Astrocyte of the cerebellum (primary cell): Measurements from ENCODE around the gene RCSD1.

Source experiments
- DNase-seq: peaks from one replicate; pipeline ENCODE4 v3.0.0-alpha.2; 2011; ENCODE audit warnings: low read depth
- H3K4me3 ChIP-seq: 2 replicates; pipeline ENCODE4 v1.5.1; 2011; ENCODE audit warnings: mild to moderate bottlenecking, low read depth, low read length, moderate library complexity
- CTCF ChIP-seq: IDR thresholded peaks from 2 replicates; pipeline ENCODE4 v1.5.1; 2012; ENCODE audit warnings: low read length, low read depth, moderate library complexity, mild to moderate bottlenecking; ENCODE audit errors: missing control alignments
- in situ Hi-C: cut with HindIII; loops from 2 replicates; pipeline ENCODE4 v1.10.0; 2017; ENCODE audit warnings: low sequenced_read_pairs

The RCSD1 gene

GRCh38 chr1:167625040-167625823 is 4.8 kb upstream of the RCSD1 start:
- in situ Hi-C loops, result loop anchor here (10.0 kb wide), 1 partner anchor 60 kb away; no protein-coding TSS in a partner anchor
- DNase-seq, result no peak
- TF ChIP-seq CTCF, result no peak

GRCh38 chr1:167627615-167627864 is 2.5 kb upstream of the RCSD1 start:
- no peak for DNase-seq
- H3K4me3 ChIP-seq, result no peak overlapping the region
- no peak for TF ChIP-seq CTCF
- in situ Hi-C loops, result loop anchor here (10.0 kb wide), 1 partner anchor 63 kb away; no protein-coding TSS in a partner anchor

More at GRCh38 chr1:167625040-167625823, 4.8 kb upstream of the RCSD1 start:
- no peak overlapping the region for H3K4me3 ChIP-seq

GRCh38 chr1:167627865-167628641 is 2.0 kb upstream of the RCSD1 start:
- in situ Hi-C loops, result loop anchor here (10.0 kb wide), 1 partner anchor 63 kb away; no protein-coding TSS in a partner anchor
- no peak overlapping the region for H3K4me3 ChIP-seq
- no peak for TF ChIP-seq CTCF
- no peak for DNase-seq

GRCh38 chr1:167628741-167629515 is 1.1 kb upstream of the RCSD1 start:
- no peak for DNase-seq
- H3K4me3 ChIP-seq, result no peak overlapping the region
- in situ Hi-C loops, result loop anchor here (10.0 kb wide), 1 partner anchor 64 kb away; no protein-coding TSS in a partner anchor
- no peak for TF ChIP-seq CTCF

GRCh38 chr1:167630568-167631385 is 745 bp downstream of the RCSD1 start:
- TF ChIP-seq CTCF, result no peak
- H3K4me3 ChIP-seq, result peak overlapping the region; percentile 44
- DNase-seq, result no peak
- in situ Hi-C loops, result no loop called here

- DNase-seq, result no peak
- in situ Hi-C loops, result no loop called here
- TF ChIP-seq CTCF, result no peak
- H3K4me3 ChIP-seq, result no peak overlapping the region
These were observed 1.4 kb downstream of the RCSD1 start for GRCh38 chr1:167631386-167631935.
